Choroid plexus epithelial cell (primary cell): ENCODE data around the gene COG6.

ENCODE experiments used
- DNase-seq: peaks from one replicate; pipeline ENCODE4 v3.0.0-alpha.2; 2010; ENCODE audit warnings: low read depth
- H3K4me3 ChIP-seq: 2 replicates; pipeline ENCODE4 v1.5.1; 2011; ENCODE audit warnings: low read depth, mild to moderate bottlenecking, control low read depth, low read length, moderate library complexity
- TF ChIP-seq, protein P1 (sequence below): conservative IDR thresholded peaks from 2 replicates; pipeline ENCODE4 v1.5.1; 2011; ENCODE audit warnings: low read depth, mild to moderate bottlenecking, control low read depth, inconsistent platforms, low read length, moderate library complexity

The COG6 gene

DNA sequence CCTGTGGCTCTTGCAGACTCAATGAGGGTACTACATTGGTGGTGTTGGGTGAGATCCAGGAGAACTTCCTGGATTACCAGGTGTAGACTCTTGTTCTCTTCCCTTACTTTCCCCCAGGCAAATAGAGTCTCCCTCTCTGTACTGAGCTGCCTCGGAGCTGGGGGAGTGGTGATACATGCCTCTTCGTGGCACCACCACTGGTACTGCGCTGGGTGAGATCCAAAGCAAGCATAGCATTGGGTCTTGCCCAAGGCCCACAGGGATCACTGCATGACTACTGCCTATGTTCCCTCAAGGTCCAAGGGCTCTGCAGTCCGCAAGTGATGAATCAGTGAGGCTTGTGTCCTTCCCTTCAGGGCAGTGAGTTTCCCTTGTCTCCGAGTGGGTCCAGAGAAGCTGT is 81.6 kb downstream of the COG6 start:
- H3K4me3 ChIP-seq: no peak overlapping the region
- TF ChIP-seq, protein P1, sequence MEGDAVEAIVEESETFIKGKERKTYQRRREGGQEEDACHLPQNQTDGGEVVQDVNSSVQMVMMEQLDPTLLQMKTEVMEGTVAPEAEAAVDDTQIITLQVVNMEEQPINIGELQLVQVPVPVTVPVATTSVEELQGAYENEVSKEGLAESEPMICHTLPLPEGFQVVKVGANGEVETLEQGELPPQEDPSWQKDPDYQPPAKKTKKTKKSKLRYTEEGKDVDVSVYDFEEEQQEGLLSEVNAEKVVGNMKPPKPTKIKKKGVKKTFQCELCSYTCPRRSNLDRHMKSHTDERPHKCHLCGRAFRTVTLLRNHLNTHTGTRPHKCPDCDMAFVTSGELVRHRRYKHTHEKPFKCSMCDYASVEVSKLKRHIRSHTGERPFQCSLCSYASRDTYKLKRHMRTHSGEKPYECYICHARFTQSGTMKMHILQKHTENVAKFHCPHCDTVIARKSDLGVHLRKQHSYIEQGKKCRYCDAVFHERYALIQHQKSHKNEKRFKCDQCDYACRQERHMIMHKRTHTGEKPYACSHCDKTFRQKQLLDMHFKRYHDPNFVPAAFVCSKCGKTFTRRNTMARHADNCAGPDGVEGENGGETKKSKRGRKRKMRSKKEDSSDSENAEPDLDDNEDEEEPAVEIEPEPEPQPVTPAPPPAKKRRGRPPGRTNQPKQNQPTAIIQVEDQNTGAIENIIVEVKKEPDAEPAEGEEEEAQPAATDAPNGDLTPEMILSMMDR: no peak
- no peak for DNase-seq

- TF ChIP-seq, protein P1: no peak
- no peak overlapping the region for H3K4me3 ChIP-seq
- DNase-seq: no peak
Measured at GRCh38 chr13:39740761-39741160, 85.3 kb downstream of the COG6 start.

GRCh38 chr13:39748961-39749360 is 93.5 kb downstream of the COG6 start:
- no peak for DNase-seq
- H3K4me3 ChIP-seq: no peak overlapping the region
- TF ChIP-seq, protein P1: no peak

GRCh38 chr13:39749528-39749927 is 94.1 kb downstream of the COG6 start:
- H3K4me3 ChIP-seq: no peak overlapping the region
- TF ChIP-seq, protein P1: no peak
- DNase-seq: no peak

- TF ChIP-seq, protein P1: no peak
- H3K4me3 ChIP-seq: no peak overlapping the region
- no peak for DNase-seq
Measured at GRCh38 chr13:39751805-39752204, 96.3 kb downstream of the COG6 start.

GRCh38 chr13:39760521-39760920 is 105.1 kb downstream of the COG6 start:
- no peak for DNase-seq
- TF ChIP-seq, protein P1: no peak
- no peak overlapping the region for H3K4me3 ChIP-seq

DNA sequence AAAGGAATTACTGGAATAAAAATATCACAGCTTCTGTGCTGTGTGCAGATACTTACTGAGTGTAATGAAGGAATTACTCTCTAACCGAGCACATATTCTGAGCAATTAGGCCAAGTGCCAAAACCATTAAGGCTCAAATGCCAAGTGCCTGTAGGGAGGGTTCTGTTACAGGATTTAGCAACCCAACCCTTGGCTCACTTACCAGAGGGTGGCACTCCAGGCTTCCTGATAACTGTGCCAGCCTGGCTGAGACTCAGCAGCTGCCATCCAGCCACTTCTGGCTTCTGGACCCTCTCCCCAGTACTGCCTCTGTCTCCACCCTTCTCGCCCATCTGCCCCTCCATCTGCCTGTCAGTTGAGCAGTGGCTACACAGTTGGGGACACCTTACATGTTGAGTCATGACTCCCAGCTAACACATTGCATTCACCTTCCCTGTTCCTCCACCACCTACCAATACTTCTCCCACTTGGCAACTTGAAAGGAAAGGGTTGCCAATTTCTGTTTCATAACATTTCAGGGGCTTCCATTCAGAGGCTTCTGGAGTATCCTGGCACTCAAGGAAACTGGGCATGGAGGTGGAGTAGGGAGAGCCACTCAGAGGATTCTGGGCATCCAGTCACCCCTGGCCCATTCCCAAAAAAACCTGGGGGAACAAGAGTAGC is 110.5 kb downstream of the COG6 start:
- DNase-seq: peak; percentile 31
- TF ChIP-seq, protein P1: peak; percentile 19

More for the DNA sequence above, 110.5 kb downstream of the COG6 start:
- no peak overlapping the region for H3K4me3 ChIP-seq
